Measurements from ENCODE around the gene JMJD8.

- no peak for TF ChIP-seq POLR2A (IDR thresholded peaks at IDR 0.05)
- no peak for TF ChIP-seq CTCF (IDR thresholded peaks at IDR 0.05)
Observed at GRCh38 chr16:702341-702740, 18.2 kb upstream of the JMJD8 start.

Data from lower leg skin (tissue), 3 donors.